OCI-LY7 (cell line): ENCODE data around the gene AKAP8L.
"Not testable (repeated sequence)": the region's sequence is repeated elsewhere in the genome, so short reads cannot be mapped to it uniquely, and the experiment has no call there.

Experiments
- EZH2phosphoT487 ChIP-seq: fragments of 200-600 bp; sonication (generic); IDR thresholded peaks from 2 replicates; pipeline ENCODE4 v1.6.1; 2018; ENCODE audit warnings: low read depth, borderline replicate concordance, mild to moderate bottlenecking, mixed run types, antibody characterized with exemption, low read length, moderate library complexity, mixed read lengths
- TF ChIP-seq, protein P1 (sequence below): fragments of 200-600 bp; sonication (generic); conservative IDR thresholded peaks from 2 replicates; pipeline ENCODE4 v1.5.1; 2014; ENCODE audit warnings: mild to moderate bottlenecking, antibody characterized with exemption, low read length, moderate library complexity, mixed read lengths

DNA sequence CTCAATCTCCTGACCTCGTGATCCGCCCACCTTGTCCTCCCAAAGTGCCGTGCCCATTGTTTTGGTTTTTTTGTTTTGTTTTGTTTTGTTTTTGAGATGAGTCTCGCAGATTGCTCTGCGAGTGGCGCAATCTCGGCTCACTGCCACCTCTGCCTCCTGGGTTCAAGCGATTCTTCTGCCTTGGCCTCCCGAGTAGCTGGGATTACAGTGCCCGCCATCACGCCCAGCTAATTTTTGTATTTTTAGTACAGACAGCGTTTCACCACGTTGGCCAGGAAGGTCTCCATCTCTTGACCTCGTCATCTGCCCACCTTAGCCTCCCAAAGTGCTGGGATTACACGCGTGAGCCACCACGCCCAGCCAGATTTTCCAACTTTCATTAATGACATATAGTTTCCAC, 23.5 kb downstream of the AKAP8L start:
- TF ChIP-seq, protein P1, sequence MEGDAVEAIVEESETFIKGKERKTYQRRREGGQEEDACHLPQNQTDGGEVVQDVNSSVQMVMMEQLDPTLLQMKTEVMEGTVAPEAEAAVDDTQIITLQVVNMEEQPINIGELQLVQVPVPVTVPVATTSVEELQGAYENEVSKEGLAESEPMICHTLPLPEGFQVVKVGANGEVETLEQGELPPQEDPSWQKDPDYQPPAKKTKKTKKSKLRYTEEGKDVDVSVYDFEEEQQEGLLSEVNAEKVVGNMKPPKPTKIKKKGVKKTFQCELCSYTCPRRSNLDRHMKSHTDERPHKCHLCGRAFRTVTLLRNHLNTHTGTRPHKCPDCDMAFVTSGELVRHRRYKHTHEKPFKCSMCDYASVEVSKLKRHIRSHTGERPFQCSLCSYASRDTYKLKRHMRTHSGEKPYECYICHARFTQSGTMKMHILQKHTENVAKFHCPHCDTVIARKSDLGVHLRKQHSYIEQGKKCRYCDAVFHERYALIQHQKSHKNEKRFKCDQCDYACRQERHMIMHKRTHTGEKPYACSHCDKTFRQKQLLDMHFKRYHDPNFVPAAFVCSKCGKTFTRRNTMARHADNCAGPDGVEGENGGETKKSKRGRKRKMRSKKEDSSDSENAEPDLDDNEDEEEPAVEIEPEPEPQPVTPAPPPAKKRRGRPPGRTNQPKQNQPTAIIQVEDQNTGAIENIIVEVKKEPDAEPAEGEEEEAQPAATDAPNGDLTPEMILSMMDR: not testable (repeated sequence)
- TF ChIP-seq EZH2phosphoT487: not testable (repeated sequence)
